ENCODE results near the gene CYB5A.

CYB5A gene

GRCh38 chr18:74274700-74275099 lies 17.1 kb downstream of the CYB5A start:
- no peak for DNase-seq

- no peak for DNase-seq
These were observed 18.4 kb downstream of the CYB5A start for GRCh38 chr18:74273394-74273793.

- no peak for DNase-seq
These were observed 20.1 kb downstream of the CYB5A start for GRCh38 chr18:74271635-74272034.

GRCh38 chr18:74268933-74269620 lies 22.7 kb downstream of the CYB5A start:
- no peak for DNase-seq

GRCh38 chr18:74268175-74268574 lies 23.6 kb downstream of the CYB5A start:
- DNase-seq: no peak

- no peak for DNase-seq
These were observed 25.6 kb downstream of the CYB5A start for GRCh38 chr18:74266161-74266560.

- no peak for DNase-seq
These were observed 26.1 kb downstream of the CYB5A start for GRCh38 chr18:74265546-74266098.

- no peak for DNase-seq
These were observed 27.3 kb downstream of the CYB5A start for GRCh38 chr18:74264303-74265020.

GRCh38 chr18:74261053-74261713 lies 30.6 kb downstream of the CYB5A start:
- no peak for DNase-seq

- DNase-seq: no peak
These were observed 32.4 kb downstream of the CYB5A start for GRCh38 chr18:74259347-74259746.

GRCh38 chr18:74257083-74257482 lies 34.7 kb downstream of the CYB5A start:
- no peak for DNase-seq

- no peak for DNase-seq
These were observed 35.6 kb downstream of the CYB5A start for GRCh38 chr18:74256190-74256589.

- no peak for DNase-seq
These were observed 36.6 kb downstream of the CYB5A start for GRCh38 chr18:74255131-74255616.

- no peak for DNase-seq
These were observed 39.7 kb downstream of the CYB5A start for GRCh38 chr18:74252039-74252395.

GRCh38 chr18:74251297-74252038 lies 40.3 kb downstream of the CYB5A start:
- no peak for DNase-seq

GRCh38 chr18:74250131-74250530 lies 41.6 kb downstream of the CYB5A start:
- DNase-seq: no peak

- no peak for DNase-seq
These were observed 42.4 kb downstream of the CYB5A start for GRCh38 chr18:74249181-74249968.

- no peak for DNase-seq
These were observed 43.2 kb downstream of the CYB5A start for GRCh38 chr18:74248595-74248994.

GRCh38 chr18:74248189-74248588 lies 43.6 kb downstream of the CYB5A start:
- DNase-seq: no peak

- no peak for DNase-seq
These were observed 47.2 kb downstream of the CYB5A start for GRCh38 chr18:74244554-74244953.

- DNase-seq: no peak
These were observed 48.6 kb downstream of the CYB5A start for GRCh38 chr18:74243127-74243526.

Data from activated naive CD4-positive, alpha-beta T cell treated with Interleukin-2 at 50 U/mL for 16 hours (primary cell).